GM18505 (cell line): ENCODE results near the gene TPI1.

Experiments
- ATAC-seq: cut with Tn5 transposase; IDR thresholded peaks from one replicate; pipeline ENCODE4 v1.9.1; 2021; ENCODE audit not compliant: unreplicated experiment
- POLR2A ChIP-seq: IDR thresholded peaks from 4 replicates; pipeline ENCODE4 v1.6.1; 2011; ENCODE audit warnings: borderline replicate concordance; ENCODE audit not compliant: insufficient read depth, insufficient read length; ENCODE audit errors: extremely low read depth

The TPI1 gene

DNA sequence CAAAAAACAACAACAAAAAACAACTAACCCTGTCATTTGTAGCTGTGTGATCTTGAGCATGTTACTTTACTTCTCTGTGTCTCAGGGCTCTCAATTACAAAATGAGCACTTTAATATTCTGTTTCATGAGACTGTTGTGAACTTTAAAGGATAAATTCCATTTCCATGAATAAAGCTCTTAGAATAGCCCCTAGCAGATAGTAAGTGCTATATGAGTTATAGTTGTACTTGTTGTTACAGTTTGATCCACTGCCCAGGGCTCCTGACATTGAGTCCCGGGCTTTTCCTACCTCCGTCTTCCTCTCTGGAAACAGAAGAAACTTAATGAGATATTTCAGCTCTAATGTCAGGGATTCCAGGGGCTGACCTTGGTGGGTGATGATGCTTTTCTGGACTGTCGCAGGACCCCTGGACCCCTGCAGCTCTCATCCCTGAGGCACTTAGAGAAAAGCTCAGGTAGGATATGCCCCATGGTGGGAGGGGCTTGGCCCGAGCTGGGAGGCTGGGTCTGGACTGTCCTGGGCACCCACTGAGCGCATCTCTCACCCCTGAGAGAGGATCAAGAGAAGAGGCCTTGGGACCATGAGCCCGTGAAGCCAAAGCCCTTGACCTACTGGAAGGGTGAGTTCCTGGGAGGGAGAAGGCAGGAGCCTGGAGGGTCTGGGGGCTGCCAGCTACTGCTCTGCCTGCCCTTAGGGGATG, 34.0 kb upstream of the TPI1 start:
- no peak for ATAC-seq
- no peak for TF ChIP-seq POLR2A

DNA sequence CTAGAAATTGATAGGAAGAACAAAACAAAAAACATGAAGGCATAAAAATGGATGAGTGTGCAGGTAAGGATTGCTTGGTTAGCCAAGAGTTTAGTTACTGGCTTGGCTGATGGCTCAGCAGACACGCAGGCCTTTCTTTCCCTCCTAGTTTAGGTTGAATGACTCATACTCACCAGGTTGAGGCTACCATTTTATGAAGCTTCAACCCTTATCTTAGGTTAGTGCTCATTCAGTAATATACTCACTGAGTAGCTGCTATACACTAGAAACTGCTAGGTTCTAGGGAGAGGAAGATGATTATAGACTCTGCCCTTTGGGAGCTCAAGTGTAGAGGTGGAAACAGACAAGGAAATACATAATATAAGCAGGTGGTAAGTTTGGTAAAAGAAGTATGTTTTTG, 33.1 kb upstream of the TPI1 start:
- ATAC-seq: no peak
- no peak for TF ChIP-seq POLR2A

DNA sequence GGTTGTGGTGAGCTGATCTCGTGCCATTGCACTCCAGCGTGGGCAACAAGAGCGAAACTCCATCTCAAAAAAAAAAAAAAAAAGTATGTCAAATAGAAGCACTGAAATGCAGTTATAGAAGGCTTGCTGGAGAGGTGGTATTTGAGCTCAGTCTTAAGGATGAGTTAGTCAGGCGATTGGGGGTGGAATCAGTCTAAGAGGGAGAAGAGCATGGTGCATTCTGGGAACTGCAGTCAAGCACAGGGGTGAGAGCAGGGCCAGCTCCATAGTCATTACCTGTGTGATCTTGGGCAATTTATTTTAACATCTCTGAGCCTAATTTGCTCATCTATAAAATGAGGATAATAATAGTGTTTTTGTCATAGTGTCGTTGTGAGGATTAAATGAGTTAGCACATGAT, 32.5 kb upstream of the TPI1 start:
- TF ChIP-seq POLR2A: no peak
- ATAC-seq: no peak

DNA sequence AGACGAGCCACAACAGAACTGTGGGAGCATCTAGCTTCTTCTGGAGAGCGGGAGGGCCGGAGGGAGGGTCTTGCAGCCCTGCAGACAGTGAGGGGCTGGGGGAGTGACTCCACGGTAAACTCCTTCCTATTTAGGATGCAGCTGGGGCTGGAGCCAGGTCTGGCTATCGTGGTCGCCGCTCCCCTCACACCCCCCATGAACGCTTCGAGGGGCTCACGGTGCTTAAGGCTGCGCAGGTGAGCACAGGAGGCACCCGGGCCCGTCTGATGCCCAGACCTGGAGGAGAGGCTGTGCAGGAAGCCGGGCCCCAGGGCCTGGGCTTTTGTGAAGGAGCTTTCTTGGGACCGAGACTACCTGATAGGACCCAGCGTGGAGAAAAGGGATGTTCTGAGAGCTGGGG, 30.5 kb upstream of the TPI1 start:
- ATAC-seq: no peak
- no peak for TF ChIP-seq POLR2A

DNA sequence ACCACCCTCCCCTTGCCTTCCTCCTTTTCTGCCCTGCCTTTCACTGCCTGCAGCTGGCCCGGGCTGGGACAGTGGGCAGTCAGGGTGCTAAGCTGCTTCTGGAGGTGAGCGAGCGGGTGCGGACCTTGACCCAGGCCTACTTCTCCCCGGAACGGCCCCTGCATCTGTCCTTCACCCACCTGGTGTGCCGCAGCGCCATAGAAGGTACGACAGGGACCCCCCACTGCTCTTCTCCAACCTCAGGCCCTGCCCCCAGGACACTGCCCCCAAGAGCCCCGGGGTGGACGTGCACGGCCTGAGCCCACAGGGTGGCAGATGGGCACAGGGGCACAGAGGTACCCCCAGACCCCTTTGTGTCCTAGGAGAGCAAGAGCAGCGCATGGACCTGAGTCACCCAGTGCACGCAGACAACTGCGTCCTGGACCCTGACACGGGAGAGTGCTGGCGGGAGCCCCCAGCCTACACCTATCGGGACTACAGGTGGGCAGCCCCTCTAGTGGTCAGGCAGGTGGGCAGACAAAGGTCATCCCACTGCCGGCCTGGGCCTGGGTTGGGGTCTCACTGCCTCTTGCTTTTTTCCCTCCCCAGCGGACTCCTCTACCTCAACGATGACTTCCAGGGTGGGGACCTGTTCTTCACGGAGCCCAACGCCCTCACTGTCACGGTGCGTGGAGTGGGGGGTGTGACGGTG, 29.8 kb upstream of the TPI1 start:
- ATAC-seq: no peak
- no peak for TF ChIP-seq POLR2A

DNA sequence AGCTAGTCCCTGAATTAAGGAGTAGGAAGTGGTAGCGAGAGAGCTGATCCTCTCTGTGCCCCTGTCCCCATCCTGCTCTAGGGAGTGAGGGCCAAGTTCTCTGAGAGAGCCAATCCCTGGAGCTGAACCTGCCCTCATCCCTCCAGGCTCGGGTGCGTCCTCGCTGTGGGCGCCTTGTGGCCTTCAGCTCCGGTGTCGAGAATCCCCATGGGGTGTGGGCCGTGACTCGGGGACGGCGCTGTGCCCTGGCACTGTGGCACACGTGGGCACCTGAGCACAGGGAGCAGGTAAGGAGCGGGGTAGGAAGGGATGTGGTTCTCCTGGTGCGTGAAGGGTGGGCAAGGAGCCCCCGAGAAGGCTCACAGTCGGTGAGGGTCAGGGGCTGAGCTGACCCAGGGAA, 28.5 kb upstream of the TPI1 start:
- no peak for TF ChIP-seq POLR2A
- ATAC-seq: no peak

DNA sequence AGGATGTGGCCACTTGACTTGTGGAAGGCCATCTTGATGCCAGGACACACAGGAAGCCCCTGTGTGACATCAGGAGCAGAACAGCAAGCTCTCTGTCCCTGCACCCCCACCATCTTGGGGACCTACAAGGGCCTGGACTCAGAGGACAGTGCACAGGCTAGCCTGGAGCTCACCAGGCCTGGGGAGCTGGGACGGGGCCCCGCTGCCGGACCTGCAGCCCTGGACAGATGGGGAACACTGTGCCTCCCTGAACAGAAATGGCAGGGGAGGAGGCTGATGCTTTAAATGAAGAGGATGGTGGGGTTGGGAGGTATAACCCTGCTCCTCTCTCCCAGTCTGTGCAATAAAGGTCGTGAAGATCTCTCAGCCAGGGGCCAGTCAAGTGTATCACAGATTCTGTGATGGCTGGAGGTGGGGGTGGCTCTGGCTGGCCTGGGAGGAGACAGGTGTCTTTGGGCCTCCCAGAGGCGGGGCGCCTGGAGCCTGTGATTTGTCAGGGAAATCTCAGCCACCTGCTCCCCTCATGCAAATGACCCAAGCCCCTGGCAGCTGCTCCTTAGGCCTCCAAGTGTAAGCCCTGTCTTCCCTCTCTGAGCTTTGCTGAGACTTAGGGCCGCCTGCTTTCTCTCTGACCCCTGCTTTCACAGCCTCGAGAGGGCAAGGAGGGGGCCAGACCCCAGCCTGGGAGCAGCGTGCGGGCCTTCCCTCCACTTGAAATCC, 27.7 kb upstream of the TPI1 start:
- no peak for TF ChIP-seq POLR2A
- no peak for ATAC-seq

DNA sequence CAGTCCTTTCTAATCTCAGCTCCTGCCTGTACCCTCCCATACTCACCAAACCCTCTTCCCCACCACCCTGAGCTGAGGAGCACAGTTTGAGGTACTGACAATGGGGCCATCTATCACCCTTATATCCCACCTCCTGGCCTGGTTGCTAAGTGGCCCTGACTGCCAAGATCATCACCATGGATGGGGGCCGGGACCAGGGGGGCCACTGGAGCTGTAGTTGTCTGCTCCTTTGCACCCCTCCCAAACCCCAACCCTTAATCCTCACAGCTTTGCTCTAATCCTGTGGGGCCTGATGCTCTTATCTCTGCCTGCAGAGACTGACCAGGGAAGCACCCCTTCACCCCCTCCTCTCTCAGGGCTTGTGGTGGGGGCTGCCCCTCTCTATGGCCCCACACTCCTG, 27.0 kb upstream of the TPI1 start:
- TF ChIP-seq POLR2A: no peak
- ATAC-seq: no peak

DNA sequence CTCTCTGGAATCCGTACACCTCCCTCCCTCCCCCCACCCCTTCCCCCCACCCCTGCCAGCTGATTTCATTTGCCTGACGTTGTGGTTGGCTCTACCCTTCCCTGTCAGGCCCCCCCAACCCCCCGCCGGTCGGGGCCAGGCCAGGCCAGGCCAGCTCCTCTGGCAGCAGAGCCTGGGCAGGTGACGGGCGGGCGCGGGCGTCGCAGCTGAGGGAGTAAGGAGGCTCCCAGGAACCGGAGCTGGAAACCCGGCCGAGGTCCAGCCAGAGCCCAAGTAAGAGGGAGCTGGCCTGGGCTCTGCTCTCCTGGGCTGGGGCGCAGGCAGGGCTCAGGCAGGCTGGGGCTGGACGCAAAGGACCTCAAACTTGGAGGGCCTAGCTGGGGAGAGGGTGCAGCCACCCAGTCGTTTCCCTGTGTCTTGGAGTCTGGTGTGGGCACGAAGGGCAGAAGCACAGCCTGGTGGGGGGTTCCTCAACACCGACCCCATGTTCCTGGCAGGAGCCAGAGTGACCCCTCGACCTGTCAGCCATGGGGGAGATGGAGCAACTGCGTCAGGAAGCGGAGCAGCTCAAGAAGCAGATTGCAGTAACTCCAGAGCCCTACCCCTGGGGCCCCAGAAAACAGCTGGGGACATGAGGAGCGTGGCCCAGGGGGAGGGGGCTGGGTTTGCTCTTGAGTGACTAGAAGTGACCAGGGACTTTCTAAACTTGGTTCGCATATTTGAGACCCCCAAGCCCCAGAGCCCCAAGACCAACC, 26.4 kb upstream of the TPI1 start, which contains the start of gene GNB3:
Gene GNB3, plus strand, starts transcription at position 165 of the 755 bp plus-strand sequence. Its CDS starts 363 bp downstream, at position 528.
- no peak for ATAC-seq
- TF ChIP-seq POLR2A: no peak

DNA sequence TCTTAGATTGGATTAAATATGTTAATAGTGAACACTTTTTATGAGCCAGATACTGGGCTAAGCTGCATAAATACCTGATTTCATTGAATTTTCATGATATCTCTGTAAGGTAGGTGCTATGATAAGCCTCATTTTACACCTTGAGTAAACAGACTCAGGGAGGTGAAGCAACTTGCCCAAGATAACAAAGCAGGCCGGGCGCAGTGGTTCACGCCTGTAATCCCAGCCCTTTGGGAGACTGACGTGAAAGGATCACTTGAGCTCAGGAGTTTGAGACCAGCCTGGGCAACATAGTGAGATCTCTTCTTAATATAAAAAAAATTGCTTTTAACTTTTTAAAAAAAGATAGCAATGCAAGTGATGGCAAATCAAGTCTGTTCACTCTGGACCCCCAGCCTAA, 25.3 kb upstream of the TPI1 start:
- no peak for TF ChIP-seq POLR2A
- ATAC-seq: no peak

DNA sequence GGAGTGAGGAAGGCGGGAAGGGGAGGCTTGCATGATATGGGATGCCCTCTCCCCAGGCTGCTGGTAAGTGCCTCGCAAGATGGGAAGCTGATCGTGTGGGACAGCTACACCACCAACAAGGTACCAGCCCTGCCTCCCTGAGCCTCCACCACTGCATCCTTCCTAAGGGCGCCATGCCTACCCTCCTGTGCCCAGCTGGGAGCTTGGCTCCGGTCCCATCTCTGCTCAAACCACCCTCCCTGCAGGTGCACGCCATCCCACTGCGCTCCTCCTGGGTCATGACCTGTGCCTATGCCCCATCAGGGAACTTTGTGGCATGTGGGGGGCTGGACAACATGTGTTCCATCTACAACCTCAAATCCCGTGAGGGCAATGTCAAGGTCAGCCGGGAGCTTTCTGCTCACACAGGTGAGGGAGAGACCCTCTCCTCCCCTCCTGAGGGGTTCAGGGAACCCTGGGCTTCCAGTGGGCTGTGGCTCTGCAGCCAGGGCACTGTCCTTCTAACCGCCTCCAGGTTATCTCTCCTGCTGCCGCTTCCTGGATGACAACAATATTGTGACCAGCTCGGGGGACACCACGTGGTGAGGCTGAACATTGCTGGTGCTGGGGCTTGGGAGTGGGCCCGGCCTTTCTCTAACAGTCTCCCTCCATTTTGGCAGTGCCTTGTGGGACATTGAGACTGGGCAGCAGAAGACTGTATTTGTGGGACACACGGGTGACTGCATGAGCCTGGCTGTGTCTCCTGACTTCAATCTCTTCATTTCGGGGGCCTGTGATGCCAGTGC, 24.0 kb upstream of the TPI1 start:
- ATAC-seq: no peak

DNA sequence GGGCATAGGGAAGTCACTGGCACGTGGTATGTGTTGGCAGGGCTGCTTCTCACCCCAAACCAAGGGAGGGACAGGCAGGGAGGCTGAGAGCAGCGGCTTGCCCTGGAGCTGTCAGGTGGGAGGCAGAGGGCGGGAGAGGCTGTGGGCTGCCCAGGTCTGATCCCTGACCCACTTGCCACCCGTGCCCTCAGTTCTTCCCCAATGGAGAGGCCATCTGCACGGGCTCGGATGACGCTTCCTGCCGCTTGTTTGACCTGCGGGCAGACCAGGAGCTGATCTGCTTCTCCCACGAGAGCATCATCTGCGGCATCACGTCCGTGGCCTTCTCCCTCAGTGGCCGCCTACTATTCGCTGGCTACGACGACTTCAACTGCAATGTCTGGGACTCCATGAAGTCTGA, 21.9 kb upstream of the TPI1 start:
- TF ChIP-seq POLR2A: no peak
- no peak for ATAC-seq

More for the DNA sequence above, 24.0 kb upstream of the TPI1 start:
- TF ChIP-seq POLR2A: peak; percentile 17
